IPS-15b (cell line): ENCODE measurements around the gene RPL12.

Experiments used
- H3K27me3 ChIP-seq: one replicate; pipeline ENCODE4 v1.6.1; 2013; ENCODE audit warnings: low read length; ENCODE audit not compliant: control insufficient read depth, insufficient read depth
- H3K36me3 ChIP-seq: one replicate; pipeline ENCODE4 v1.6.1; 2013; ENCODE audit warnings: low read length; ENCODE audit not compliant: control insufficient read depth, insufficient read depth
- H3K4me1 ChIP-seq: one replicate; pipeline ENCODE4 v1.6.1; 2013; ENCODE audit warnings: mild to moderate bottlenecking, low read length; ENCODE audit not compliant: control insufficient read depth, insufficient read depth
- H3K4me3 ChIP-seq: one replicate; pipeline ENCODE4 v1.5.1; 2013; ENCODE audit warnings: low read depth, low read length
- H3K9ac ChIP-seq: one replicate; pipeline ENCODE4 v1.6.1; 2013; ENCODE audit warnings: low read depth, mild to moderate bottlenecking, low read length
- H3K9me3 ChIP-seq: one replicate; pipeline ENCODE4 v1.6.1; 2013; ENCODE audit warnings: mild to moderate bottlenecking, low read length; ENCODE audit not compliant: control insufficient read depth, insufficient read depth

Gene RPL12

GRCh38 chr9:127447416-127448111 is 3.6 kb downstream of the RPL12 start:
- H3K4me3 ChIP-seq, result peak overlapping the region; percentile 95
- no peaks in the 10 kb centered on the region for H3K9me3 ChIP-seq
- H3K27me3 ChIP-seq, result no peaks in the 10 kb centered on the region
- no peak overlapping the region for H3K9ac ChIP-seq
- peaks cover 3% of the 10 kb centered on the region for H3K4me1 ChIP-seq
- peaks cover 65% of the 10 kb centered on the region for H3K36me3 ChIP-seq

GRCh38 chr9:127446713-127447415 is 4.3 kb downstream of the RPL12 start:
- no peak overlapping the region for H3K4me3 ChIP-seq
- no peaks in the 10 kb centered on the region for H3K9me3 ChIP-seq
- no peak overlapping the region for H3K9ac ChIP-seq
- H3K4me1 ChIP-seq, result no peaks in the 10 kb centered on the region
- H3K36me3 ChIP-seq, result peaks cover 65% of the 10 kb centered on the region
- no peaks in the 10 kb centered on the region for H3K27me3 ChIP-seq

- Histone ChIP-seq H3K4me1 (no peaks in the 10 kb centered on the region), H3K27me3 (no peaks in the 10 kb centered on the region), H3K9ac (no peak overlapping the region), H3K9me3 (no peaks in the 10 kb centered on the region), H3K36me3 (peaks cover 68% of the 10 kb centered on the region), H3K4me3 (no peak overlapping the region)
Measured at GRCh38 chr9:127445851-127446712, 5.1 kb downstream of the RPL12 start.

- H3K4me3 ChIP-seq, result no peak overlapping the region
- no peaks in the 10 kb centered on the region for H3K4me1 ChIP-seq
- H3K36me3 ChIP-seq, result peaks cover 65% of the 10 kb centered on the region
- H3K9ac ChIP-seq, result no peak overlapping the region
- H3K9me3 ChIP-seq, result no peaks in the 10 kb centered on the region
- no peaks in the 10 kb centered on the region for H3K27me3 ChIP-seq
Measured at GRCh38 chr9:127444921-127445850, 6.0 kb downstream of the RPL12 start.

- Histone ChIP-seq H3K4me3 (no peak overlapping the region), H3K36me3 (peaks cover 60% of the 10 kb centered on the region), H3K27me3 (no peaks in the 10 kb centered on the region), H3K9ac (no peak overlapping the region), H3K4me1 (no peaks in the 10 kb centered on the region), H3K9me3 (no peaks in the 10 kb centered on the region)
Measured at GRCh38 chr9:127444283-127444920, 6.8 kb downstream of the RPL12 start.

GRCh38 chr9:127438394-127438793 is 12.8 kb downstream of the RPL12 start:
- no peaks in the 10 kb centered on the region for H3K4me1 ChIP-seq
- H3K4me3 ChIP-seq, result no peak overlapping the region
- no peak overlapping the region for H3K9ac ChIP-seq
- H3K27me3 ChIP-seq, result no peaks in the 10 kb centered on the region
- peaks cover 53% of the 10 kb centered on the region for H3K36me3 ChIP-seq
- no peaks in the 10 kb centered on the region for H3K9me3 ChIP-seq

GRCh38 chr9:127437497-127438264 is 13.5 kb downstream of the RPL12 start:
- H3K9me3 ChIP-seq, result no peaks in the 10 kb centered on the region
- no peaks in the 10 kb centered on the region for H3K4me1 ChIP-seq
- H3K4me3 ChIP-seq, result no peak overlapping the region
- H3K27me3 ChIP-seq, result no peaks in the 10 kb centered on the region
- H3K36me3 ChIP-seq, result peaks cover 56% of the 10 kb centered on the region
- H3K9ac ChIP-seq, result no peak overlapping the region

GRCh38 chr9:127430415-127430814 is 20.8 kb downstream of the RPL12 start:
- H3K9ac ChIP-seq, result no peak overlapping the region
- no peaks in the 10 kb centered on the region for H3K4me1 ChIP-seq
- H3K9me3 ChIP-seq, result no peaks in the 10 kb centered on the region
- H3K36me3 ChIP-seq, result peaks cover 23% of the 10 kb centered on the region
- no peaks in the 10 kb centered on the region for H3K27me3 ChIP-seq
- H3K4me3 ChIP-seq, result no peak overlapping the region

- no peak overlapping the region for H3K9ac ChIP-seq
- H3K36me3 ChIP-seq, result peaks cover 9% of the 10 kb centered on the region
Measured at GRCh38 chr9:127428348-127428747, 22.9 kb downstream of the RPL12 start.

GRCh38 chr9:127426756-127427155 is 24.4 kb downstream of the RPL12 start:
- H3K9me3 ChIP-seq, result no peaks in the 10 kb centered on the region
- no peak overlapping the region for H3K4me3 ChIP-seq
- no peaks in the 10 kb centered on the region for H3K4me1 ChIP-seq
- no peaks in the 10 kb centered on the region for H3K27me3 ChIP-seq
- H3K9ac ChIP-seq, result no peak overlapping the region
- peaks cover 9% of the 10 kb centered on the region for H3K36me3 ChIP-seq

More at GRCh38 chr9:127428348-127428747, 22.9 kb downstream of the RPL12 start:
- H3K4me1 ChIP-seq, result no peaks in the 10 kb centered on the region
- no peak overlapping the region for H3K4me3 ChIP-seq
- H3K9me3 ChIP-seq, result no peaks in the 10 kb centered on the region
- no peaks in the 10 kb centered on the region for H3K27me3 ChIP-seq
